ENCODE data around the gene PSTPIP2. TPM values are rescaled to one million over a fixed set of nuclear protein-coding genes. Genes with fewer than 3 reads are reported as not detected.

The PSTPIP2 gene
- total and polyA plus RNA-seq, 7 donors = 0.48 to 18.8 (median 7.0) TPM

DNA sequence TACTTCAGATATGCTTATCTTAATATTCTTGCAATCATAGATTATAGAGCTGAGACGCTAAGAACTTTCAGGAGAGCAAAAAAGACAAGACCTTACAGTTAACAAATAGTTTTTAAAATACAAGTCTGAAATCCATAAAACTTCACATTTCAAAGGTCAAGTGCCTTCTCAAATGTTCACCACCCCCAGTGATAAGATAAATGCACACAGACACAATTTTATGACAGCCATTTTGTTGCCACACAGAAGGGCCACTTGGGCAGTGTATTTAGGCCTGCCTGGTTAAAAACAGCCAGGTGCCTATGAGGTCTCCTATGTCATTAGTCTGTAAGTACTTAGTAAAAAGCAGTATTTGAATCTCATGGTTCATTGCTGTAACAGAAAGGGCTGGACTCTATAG, 8.1 kb upstream of the PSTPIP2 start:
- peaks cover 14 to 78% of the 10 kb centered on the region in 2 donors for H3K36me3 ChIP-seq (ENCODE audit: insufficient read depth in 1 of 2, low read depth in 1 of 2)
- no peaks in the 10 kb centered on the region for H3K27me3 ChIP-seq (ENCODE audit: insufficient read depth in 3 of 3, low read length in 2 of 3)
- DNase-seq = no peak
- no peaks in the 10 kb centered on the region for H3K9me3 ChIP-seq
- intact Hi-C loops (cut with DNase I) = no loop called here
- no peak overlapping the region for H3K27ac ChIP-seq
- no peaks in the 10 kb centered on the region for H3K4me1 ChIP-seq
- TF ChIP-seq, protein P1, sequence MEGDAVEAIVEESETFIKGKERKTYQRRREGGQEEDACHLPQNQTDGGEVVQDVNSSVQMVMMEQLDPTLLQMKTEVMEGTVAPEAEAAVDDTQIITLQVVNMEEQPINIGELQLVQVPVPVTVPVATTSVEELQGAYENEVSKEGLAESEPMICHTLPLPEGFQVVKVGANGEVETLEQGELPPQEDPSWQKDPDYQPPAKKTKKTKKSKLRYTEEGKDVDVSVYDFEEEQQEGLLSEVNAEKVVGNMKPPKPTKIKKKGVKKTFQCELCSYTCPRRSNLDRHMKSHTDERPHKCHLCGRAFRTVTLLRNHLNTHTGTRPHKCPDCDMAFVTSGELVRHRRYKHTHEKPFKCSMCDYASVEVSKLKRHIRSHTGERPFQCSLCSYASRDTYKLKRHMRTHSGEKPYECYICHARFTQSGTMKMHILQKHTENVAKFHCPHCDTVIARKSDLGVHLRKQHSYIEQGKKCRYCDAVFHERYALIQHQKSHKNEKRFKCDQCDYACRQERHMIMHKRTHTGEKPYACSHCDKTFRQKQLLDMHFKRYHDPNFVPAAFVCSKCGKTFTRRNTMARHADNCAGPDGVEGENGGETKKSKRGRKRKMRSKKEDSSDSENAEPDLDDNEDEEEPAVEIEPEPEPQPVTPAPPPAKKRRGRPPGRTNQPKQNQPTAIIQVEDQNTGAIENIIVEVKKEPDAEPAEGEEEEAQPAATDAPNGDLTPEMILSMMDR (IDR thresholded peaks at IDR 0.05) = no peak
- WGBS, 3 donors = 90 to 97% (median 93%) methylated on average over 1 of the region's 1 CpG
- no peak overlapping the region for H3K4me3 ChIP-seq
- ATAC-seq = no peak

DNA sequence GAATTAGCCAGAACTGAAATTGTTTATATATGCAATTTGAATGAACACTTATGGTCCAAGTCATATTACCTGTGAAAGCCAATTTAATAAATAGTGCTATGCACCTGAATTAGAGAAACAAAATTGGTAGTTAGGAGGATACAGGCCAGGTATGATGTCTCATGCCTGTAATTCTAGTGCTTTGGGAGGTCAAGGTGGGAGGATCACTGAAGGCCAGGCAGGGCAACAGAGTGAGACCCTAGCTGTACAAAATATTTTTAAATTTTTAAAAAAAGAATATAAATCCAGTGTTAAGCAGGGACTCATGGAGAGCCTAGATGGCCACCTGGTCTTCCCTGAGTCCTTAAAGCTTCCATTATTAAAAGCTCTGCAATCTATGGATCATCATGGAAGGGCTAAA, 7.3 kb upstream of the PSTPIP2 start:
- Histone ChIP-seq H3K4me3 (no peak overlapping the region), H3K27me3 (ENCODE audit: insufficient read depth in 3 of 3, low read length in 2 of 3) (no peaks in the 10 kb centered on the region), H3K27ac (no peak overlapping the region), H3K36me3 (ENCODE audit: insufficient read depth in 1 of 2, low read depth in 1 of 2) (peaks cover 11 to 70% of the 10 kb centered on the region in 2 donors), H3K9me3 (no peaks in the 10 kb centered on the region), H3K4me1 (no peaks in the 10 kb centered on the region)
- ATAC-seq (no peak), DNase-seq (no peak)
- TF ChIP-seq, protein P1 (IDR thresholded peaks at IDR 0.05) = no peak
- intact Hi-C loops (cut with DNase I) = loop anchor here (10.0 kb wide), 3 partner anchors 385 to 415 kb away; no protein-coding TSS in a partner anchor

DNA sequence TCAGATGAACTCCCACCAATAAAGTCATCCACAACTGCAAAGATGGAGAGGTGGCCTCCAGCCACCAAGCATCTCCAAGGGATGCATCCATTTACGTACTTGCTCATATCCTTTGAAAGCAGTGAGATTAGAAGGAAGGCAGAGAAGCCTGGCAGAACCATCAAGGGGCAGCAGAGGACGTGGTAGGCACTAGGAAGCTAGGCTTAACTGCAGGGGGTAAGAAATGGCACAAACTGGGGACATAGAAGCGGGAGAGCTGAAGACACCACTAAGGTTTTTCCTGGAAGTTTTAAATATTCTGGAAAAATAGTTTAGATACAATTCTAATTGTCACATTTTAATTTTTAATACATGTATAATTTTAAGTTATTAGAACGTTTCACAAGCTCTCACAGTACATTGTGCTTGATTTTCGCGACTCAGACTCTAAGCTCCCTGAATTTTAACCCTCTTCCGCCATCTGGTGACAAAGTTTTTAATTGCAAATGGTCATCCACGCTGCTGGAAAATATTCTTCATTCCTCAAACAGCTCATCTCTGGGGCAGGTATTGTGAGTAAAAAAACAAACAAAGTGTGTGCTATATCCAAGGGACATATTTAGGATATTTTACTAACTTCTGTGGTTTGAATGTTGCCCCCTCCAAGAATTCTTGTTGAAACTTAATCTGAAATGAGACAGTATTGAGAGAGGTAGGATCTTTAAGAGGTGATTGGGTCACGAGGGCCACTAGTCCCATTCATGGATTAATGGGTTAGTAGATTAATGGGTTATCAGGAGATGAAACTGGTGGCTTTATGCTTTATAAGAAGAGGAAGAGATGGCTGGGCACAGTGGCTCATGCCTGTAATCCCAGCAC, 1.6 kb upstream of the PSTPIP2 start:
- Histone ChIP-seq H3K27me3 (ENCODE audit: insufficient read depth in 3 of 3, low read length in 2 of 3) (no peaks in the 10 kb centered on the region), H3K27ac (no peak overlapping the region), H3K9me3 (no peaks in the 10 kb centered on the region), H3K36me3 (ENCODE audit: insufficient read depth in 1 of 2, low read depth in 1 of 2) (peaks cover 0 to 13% of the 10 kb centered on the region in 2 donors), H3K4me3 (no peak overlapping the region), H3K4me1 (peaks cover 16% of the 10 kb centered on the region)
- ATAC-seq = peak; percentile 29 to 70 (median 52)
- TF ChIP-seq, protein P1 (IDR thresholded peaks at IDR 0.05) = peak; percentile 71
- no peak for DNase-seq
- 19 to 33% (median 22%) methylated on average over 9 of the region's 9 CpGs for WGBS, 3 donors
- intact Hi-C loops (cut with DNase I) = loop anchor here (5.0 to 10.0 kb wide), 4 partner anchors 106 to 409 kb away; partner anchors contain the start of gene EPG5 (in 2 of the 2)

DNA sequence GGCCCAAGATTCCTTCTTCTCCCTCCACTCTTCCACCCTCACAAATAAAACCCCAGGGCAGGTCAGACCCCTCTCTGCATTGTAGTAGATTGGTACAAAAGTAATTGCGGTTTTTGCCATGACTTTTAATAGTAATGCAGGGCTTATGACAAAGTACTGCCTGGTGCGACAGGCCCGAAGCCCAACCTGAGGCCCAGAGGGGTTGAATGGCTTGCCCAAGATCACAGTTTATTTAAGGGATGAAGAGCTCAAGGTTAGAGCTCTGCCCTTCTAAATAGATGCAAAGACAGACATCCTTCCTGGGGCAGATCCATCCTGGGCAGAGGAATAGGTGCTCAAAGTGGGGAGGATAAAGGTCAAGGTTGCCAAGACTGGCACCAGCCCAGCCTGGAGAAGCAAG, 899 bp upstream of the PSTPIP2 start:
- no peak for DNase-seq
- 68 to 92% (median 78%) methylated on average over 3 of the region's 3 CpGs for WGBS, 3 donors
- Histone ChIP-seq H3K4me1 (peaks cover 16% of the 10 kb centered on the region), H3K36me3 (ENCODE audit: insufficient read depth in 1 of 2, low read depth in 1 of 2) (peaks cover 0 to 6% of the 10 kb centered on the region in 2 donors), H3K27me3 (ENCODE audit: insufficient read depth in 3 of 3, low read length in 2 of 3) (no peaks in the 10 kb centered on the region), H3K9me3 (no peaks in the 10 kb centered on the region), H3K27ac (no peak overlapping the region), H3K4me3 (no peak overlapping the region)
- TF ChIP-seq, protein P1 (IDR thresholded peaks at IDR 0.05) = no peak
- intact Hi-C loops (cut with DNase I) = loop anchor here (5.0 to 10.0 kb wide), 4 partner anchors 106 to 408 kb away; partner anchors contain the start of gene EPG5 (in 2 of the 2)
- peak in 1 of 4 donors; percentile 3 for ATAC-seq

All from psoas muscle (tissue), 8 donors.